DMS 273 treated with DMSO at 0.1 percent for 48 hours (cell line): ENCODE measurements around the gene ITGB1.

Experiments
- DNase-seq: peaks from one replicate; lab custom pipeline; 2025; lab: John Stamatoyannopoulos, UW

ITGB1 gene

DNA sequence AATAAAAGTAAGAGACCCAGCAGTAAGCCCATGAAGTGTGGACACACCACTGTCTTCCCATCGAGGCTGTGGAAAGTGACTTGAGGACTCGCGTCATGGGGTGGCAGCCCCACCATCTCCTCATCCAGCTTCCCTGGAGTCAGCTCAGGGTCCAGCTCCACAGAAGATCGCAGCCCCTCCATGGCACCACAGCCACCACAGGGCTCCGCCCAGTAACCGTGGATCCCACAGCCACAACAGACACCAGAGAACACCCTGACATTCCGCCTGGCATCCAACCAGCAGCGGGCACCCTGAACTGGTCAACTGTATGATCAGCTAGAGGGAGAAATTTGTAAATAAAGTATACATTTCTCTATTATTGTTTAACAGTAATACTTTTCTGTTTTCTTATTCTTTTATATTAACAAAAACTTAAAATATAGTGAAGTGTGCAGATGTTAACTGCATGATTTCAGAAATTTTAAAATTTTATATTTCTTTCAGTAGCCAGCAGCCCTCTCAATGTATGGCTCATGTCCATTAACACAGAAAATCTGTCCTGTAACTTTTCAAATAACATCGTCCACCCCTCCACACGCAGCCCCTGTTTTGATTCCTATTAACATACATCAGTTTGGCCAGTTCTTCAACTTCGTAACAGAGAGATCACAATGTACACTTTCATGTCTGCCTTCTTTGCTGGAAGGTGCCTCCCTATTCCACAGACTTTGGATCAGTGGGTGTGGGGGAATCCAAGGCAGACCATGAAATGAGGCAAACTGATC is 69.7 kb downstream of the ITGB1 start:
- DNase-seq: no peak

DNA sequence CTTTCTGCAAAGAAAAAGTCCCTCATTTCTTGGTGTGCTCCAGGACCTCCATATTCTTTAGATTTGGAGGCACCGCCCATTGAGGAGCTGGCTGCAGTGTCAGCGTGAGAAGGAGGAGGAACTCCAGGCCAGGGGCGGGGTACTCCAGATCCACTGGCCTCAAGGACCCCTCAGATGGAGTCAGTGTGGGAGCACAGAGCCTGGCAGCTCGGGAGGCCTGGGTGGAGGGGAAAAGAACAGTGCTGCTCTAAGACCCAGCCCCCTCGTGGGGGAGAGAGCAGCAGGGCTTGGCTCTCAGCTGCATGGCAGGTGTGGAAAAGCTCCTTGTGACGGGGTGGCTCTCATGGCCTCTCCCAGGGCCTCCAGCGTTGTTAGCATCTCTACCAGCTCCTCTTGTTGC is 70.5 kb downstream of the ITGB1 start:
- DNase-seq: no peak

DNA sequence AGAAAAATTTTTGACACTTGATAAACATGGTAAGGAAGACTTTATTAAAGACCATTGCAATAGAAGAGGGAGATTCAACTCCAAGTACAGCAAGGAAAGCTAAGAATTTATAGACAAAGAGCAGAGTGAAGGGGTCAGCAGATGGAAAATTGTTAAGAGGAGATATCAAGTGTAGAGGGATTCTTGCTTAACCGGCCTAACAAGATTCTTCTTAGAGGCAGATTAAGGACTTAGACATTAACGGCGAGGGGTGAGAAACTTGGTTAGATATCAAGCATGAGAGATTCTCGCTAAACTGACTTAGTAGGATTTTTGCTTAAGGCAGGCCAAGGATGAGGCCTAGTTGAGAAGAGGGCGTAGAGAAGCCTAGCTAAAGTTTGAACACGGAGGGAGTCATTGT is 76.0 kb downstream of the ITGB1 start:
- DNase-seq: no peak

DNA sequence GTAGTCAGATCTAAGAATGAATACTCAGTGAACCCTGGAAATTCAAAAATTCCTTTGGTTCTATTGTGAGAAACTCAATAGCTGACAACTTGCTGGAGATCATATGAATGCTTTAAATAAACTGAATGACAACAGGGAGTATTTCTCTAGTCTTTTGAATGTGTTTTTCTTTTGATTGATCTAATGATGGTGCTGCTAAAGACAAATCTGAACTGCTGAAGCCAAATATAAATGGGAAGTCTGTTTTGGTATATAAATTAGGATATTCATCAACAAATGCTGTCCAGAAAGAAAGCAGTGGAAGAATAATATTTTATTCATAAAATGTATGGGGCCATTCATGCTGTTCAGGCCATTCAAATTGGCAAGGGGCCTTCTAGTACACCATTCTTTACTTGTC is 79.4 kb downstream of the ITGB1 start:
- DNase-seq: no peak

DNA sequence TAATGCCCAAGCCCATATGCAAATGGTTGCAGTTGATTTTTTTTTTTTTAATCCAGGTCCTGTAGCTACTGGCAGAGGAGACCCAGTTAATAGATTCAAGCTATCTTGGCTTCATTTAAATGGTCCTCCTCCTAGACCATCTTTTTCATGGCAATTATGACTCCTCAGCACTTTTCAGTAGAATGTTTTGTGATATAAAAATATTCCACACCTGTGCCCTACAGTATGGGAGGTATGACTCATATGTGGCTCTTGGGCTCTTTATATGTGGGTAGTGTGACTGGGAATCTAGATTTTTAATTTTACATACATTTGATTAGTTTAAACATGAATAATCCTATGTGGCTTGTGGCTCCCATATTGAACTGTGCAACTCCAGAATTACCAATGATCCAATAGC is 80.1 kb downstream of the ITGB1 start:
- no peak for DNase-seq

DNA sequence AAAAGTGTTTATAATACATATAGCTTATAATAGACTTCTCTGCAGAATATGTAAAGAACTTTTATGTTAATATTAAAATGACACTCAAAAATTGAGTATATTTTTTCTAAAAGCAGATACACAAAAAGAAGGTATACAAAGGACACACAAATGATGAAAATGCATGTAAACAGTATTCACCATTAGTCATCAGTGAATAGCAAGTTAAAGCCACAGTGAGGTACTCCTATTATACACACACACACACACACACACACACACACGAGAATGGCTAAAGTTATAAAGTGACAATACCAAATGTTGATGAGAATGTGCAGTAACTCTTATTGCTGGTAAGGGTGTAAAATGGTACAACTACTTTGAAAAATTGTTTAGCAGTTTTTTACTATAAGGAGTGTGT is 92.9 kb downstream of the ITGB1 start:
- DNase-seq: no peak

DNA sequence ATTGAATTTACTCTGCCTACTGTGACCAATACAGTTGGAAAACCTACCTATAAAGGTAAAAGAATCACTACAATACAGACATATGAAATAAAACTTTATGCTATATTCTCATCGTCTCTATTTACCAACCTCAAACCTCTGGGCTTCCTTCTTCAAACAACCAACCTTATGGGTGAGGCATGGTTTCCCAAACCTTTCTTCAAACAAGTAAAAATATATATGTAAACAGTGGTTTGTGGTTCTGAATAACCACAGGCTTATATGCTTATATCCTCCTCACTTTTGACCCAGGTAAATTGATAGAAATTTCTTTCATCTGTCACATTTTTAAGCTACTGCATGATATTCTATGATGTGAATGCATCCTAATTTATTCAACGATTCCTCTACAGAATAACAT is 103.6 kb downstream of the ITGB1 start:
- DNase-seq: no peak

DNA sequence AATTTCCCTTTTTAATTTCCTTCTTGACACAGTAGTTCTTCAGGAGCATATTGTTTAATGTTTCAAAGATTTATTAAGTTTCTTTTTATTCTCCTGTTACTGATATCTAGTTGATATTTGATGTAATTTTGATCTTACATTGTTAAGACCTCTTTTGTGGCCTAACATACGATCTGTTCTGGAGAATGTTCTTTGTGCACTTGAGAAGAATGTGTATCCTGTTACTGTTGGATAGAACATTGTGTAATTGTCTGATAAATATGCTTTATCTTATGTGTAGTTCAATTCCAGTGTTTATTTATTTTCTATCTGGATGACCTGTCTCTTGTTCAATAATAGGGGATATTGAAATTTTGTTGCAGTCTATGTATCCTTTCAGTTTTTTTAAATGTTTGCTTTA is 106.7 kb downstream of the ITGB1 start:
- no peak for DNase-seq
